ENCODE data around the gene TMIE.
"Not testable (repeated sequence)": the region's sequence is repeated elsewhere in the genome, so short reads cannot be mapped to it uniquely, and the experiment has no call there.

Gene TMIE

DNA sequence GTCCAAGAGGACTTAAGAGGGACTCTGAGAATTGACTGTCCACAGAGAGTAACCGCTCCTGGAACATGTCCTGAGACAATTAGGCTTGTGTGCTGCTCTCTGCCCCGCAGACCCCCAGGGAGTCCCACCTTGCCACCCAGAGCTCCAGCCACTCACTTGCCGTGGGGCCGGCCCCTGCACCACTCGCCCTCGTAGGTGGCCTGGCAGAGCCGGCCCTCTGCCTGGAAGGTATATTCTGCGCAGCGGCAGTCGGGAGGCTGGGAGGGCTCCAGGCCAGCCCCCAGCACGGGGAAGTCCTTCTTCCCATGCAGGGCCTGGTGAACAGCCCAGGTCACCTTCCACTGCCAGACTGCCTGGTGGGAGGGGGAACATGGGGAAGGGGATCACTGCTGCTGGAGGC lies 18.2 kb upstream of the TMIE start:
- no peak for DNase-seq (ENCODE audit: low read depth in 1 of 2, low spot score in 1 of 2)

DNA sequence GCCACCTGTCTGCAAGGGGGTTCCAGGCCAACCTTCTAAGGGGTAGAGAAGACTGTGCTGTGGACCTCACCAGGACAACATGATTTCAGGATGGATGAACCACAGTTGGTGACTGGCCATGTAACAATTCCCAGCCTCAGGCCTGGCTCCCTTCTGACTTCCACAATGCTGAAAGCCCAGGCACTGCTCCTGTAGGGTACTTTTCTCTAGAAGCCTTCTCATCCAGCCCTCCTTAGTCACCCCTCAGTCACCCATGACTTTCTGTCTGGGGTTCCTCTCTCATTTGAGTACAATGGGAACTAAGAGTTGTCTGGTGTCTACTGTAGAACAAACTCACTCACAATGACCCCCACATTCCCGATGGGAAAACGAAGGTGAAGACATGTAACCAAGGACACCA lies 16.3 kb upstream of the TMIE start:
- DNase-seq (ENCODE audit: low read depth in 1 of 2, low spot score in 1 of 2): no peak

GRCh38 chr3:46685446-46685845 lies 15.7 kb upstream of the TMIE start:
- DNase-seq (ENCODE audit: low read depth in 1 of 2, low spot score in 1 of 2): no peak

GRCh38 chr3:46690798-46691197 lies 10.4 kb upstream of the TMIE start:
- DNase-seq (ENCODE audit: low read depth in 1 of 2, low spot score in 1 of 2): no peak

GRCh38 chr3:46692566-46692990 lies 8.6 kb upstream of the TMIE start:
- DNase-seq (ENCODE audit: low read depth in 1 of 2, low spot score in 1 of 2): no peak

DNA sequence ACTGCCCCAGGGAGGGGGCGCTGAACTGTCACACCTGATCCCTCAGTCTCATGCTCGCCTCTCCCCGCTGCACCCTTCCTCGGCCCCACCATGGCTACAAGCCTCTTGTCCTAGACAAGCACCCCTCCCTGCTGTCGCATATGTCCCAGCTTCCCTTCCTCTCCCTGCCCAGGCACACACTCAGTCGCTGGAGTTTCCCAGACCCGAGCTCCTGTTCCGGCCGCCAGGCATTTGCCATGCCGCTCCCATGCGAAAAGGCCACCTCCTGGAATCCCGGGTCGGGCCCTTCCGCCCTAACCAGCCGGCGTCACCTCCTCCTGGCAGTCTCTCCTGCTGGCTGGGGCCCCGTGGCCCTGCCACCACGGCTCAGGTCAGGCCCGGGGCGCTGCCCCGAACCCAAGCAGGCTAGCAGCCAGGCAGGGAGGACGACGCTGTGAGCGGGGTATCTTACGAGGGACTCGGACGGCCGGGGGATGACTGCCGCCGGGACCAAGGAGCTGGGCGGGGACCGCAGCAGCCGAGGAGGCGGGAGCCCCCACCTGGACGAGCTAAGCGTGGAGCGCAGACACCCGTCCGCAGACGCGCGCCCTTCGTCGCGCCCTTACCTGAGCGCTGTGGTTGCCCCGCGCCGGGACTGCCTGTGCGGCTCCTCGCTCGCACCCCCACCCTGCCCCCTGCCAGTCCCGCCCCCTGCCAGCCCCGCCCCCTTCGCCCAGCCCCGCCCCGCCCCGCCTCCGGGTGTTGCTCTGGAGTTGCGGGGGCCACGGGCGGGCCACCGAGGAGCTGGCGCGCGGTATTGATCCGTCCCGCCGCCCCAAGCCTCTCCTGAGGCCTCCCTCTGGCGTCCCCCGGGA lies 7.9 kb upstream of the TMIE start, which contains the start of gene ALS2CL:
Gene ALS2CL (minus strand): TSS at position 642 of the 854 bp plus-strand sequence. CDS start 4,239 bp downstream, outside the sequence.
- peak; percentile 33 to 34 for DNase-seq (ENCODE audit: low read depth in 1 of 2, low spot score in 1 of 2)

GRCh38 chr3:46693892-46694226 lies 7.3 kb upstream of the TMIE start:
- DNase-seq (ENCODE audit: low read depth in 1 of 2, low spot score in 1 of 2): peak in 1 of 2 donors; percentile 21

DNA sequence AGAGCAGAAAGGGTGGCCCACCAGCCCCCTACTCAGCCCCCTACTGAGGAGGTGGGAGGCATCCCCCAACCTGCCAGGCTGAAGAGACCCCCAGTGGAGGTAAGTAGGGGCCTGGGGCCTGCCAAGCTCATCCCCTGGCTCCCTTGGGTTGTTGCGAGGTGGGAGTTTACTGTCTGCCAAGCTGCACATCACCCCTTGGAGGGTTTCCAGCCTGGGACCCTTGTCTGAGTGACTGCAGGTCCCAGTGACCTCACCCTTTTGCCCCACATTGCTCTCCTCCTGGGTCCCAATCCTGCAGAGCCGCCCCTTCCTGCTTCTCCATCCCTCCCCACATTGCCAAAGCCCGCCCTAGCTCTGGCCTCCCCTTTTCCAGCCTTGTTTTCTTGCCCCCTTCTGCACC lies 6.7 kb upstream of the TMIE start:
- no peak for DNase-seq (ENCODE audit: low read depth in 1 of 2, low spot score in 1 of 2)

DNA sequence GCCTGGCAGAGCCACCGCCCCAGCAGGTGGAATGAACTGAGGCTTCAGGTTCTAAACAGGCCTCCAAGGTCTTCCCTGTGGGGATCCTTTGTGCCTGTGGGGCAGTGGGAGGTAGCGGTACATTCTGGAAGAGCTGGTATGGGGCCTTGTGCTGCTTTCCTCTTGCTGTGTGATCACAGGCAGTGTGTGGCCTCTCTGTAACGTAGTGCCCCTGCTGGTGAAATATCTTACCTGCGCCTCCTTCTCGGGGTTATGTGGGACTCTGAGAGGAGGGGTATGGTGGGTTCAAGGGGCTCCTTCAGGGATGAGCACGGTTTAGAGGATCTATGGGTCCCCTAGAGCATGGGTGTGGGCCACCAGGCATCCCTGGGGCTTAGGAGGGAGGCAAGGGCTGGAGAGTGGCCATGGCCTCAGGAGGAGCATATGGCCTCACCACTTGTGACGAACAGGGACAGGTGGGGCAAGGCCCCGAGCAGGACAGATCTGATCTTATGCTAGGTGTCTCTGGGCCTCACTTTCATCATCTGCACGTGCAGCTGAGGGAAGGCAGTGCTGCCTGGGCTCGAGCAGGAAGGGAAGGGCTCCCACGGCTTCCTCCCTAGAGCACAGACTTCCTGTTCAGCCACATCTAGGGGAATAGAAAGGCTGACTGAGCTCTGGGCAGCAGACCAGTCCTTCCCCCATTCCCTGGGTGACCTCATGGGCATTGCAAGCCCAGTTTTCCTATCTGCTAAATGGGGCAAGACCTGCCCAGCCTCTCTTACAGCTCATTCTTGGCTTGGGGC lies 5.8 kb upstream of the TMIE start:
- peak; percentile 27 to 34 for DNase-seq (ENCODE audit: low read depth in 1 of 2, low spot score in 1 of 2)

- DNase-seq (ENCODE audit: low read depth in 1 of 2, low spot score in 1 of 2): no peak
Observed at GRCh38 chr3:46695962-46696894, 5.0 kb upstream of the TMIE start.

- DNase-seq (ENCODE audit: low read depth in 1 of 2, low spot score in 1 of 2): no peak
Observed at GRCh38 chr3:46699676-46700523, 1.3 kb upstream of the TMIE start.

- no peak for DNase-seq (ENCODE audit: low read depth in 1 of 2, low spot score in 1 of 2)
Observed at GRCh38 chr3:46700772-46701171, 420 bp upstream of the TMIE start.

- DNase-seq (ENCODE audit: low read depth in 1 of 2, low spot score in 1 of 2): no peak
Observed at GRCh38 chr3:46702246-46703012, 1.2 kb downstream of the TMIE start.

GRCh38 chr3:46703013-46703520 lies 1.9 kb downstream of the TMIE start:
- DNase-seq (ENCODE audit: low read depth in 1 of 2, low spot score in 1 of 2): no peak

DNA sequence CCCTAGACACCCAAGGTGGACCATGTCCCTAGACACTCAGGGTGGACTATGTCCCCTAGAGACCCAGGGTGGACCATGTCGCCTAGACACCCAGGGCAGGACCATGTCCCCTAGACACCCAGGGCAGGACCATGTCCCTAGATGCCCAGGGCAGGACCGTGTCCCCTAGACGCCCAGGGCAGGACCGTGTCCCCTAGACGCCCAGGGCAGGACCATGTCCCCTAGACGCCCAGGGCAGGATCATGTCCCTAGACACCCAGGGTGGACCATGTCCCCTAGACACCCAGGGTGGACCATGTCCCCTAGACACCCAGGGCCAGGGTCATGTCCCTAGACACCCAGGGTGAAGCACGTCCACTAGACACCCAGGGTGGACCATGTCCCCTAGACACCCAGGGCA lies 3.2 kb downstream of the TMIE start:
- DNase-seq (ENCODE audit: low read depth in 1 of 2, low spot score in 1 of 2): not testable (repeated sequence)

DNA sequence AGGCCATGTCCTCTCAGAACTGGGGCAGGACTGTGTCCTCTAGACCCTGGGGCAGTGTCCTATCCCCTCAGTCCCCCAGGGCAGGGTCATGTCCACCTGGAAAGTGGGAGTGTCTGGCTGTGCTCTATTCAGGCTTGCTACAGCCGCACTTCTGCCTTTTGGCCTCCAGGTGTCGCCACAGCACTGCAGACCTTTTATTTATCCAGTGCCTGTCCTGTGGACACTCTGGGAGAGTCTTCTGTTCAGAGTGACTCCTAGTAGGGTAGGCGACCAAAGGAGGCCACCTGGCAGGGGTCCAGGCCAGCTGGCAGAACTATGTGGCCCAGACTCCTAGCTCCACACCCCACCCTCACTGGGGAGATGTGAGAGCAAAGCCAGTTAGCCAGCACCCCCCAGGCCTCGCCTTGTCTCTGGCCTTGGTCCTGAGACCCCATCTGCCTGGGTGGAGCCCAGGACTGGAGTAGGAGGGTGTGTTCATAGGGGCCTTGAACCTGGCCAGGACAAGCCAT lies 3.9 kb downstream of the TMIE start:
- peak; percentile 47 to 61 for DNase-seq (ENCODE audit: low read depth in 1 of 2, low spot score in 1 of 2)

GRCh38 chr3:46705751-46706552 lies 4.8 kb downstream of the TMIE start:
- no peak for DNase-seq (ENCODE audit: low read depth in 1 of 2, low spot score in 1 of 2)

All from activated CD4-positive, alpha-beta T cell treated with anti-CD3 and anti-CD28 coated beads, Interleukin-2, amount 50 U/mL, for 24 hours (primary cell).